ENCODE data around the gene DEDD. TPM values are rescaled to one million over a fixed set of nuclear protein-coding genes. Genes with fewer than 3 reads are reported as not detected.

The DEDD gene
- total and polyA plus RNA-seq, 2 of the 13 experiments (the other 11 are each of a cell fraction or from before 2014, with no cell fraction given), result 12.6 to 27.8 TPM

DNA sequence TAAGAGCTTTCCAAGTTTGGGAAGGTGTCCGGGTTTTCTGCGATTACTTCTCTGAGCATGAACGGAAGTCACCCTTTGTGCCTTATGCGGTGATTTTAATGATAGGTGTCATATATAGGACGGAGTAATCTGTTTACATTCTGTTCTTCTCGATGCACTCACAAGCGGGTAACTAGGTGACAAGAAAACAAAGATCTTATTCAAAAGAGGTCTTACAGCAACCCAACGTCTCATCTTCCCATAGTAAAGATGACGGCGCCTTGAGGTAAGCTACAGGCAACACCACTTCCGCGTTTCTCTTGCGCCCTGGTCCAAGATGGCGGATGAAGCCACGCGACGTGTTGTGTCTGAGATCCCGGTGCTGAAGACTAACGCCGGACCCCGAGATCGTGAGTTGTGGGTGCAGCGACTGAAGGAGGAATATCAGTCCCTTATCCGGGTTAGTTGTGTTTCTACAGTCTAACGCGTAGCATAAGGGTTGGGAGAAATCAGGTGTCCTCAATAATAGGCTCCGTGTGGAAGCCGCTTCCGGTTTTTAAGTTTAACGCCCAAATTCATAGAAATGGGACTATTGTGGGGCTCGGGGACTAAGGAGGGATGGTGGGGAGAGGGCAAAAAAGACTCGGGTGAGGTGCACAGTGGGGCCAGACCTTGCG lies 21.3 kb upstream of the DEDD start, which contains the start of gene UFC1 (continued):
- TF ChIP-seq TCF12 (IDR thresholded peaks at IDR 0.05), result no peak
- TF ChIP-seq TCF12 (CRISPR knock-in tag; IDR thresholded peaks at IDR 0.05), result no peak
- no peak for TF ChIP-seq CCAR2 (optimal IDR thresholded peaks at IDR 0.05; ENCODE audit: low read depth, low read length)
- TF ChIP-seq, protein P1, sequence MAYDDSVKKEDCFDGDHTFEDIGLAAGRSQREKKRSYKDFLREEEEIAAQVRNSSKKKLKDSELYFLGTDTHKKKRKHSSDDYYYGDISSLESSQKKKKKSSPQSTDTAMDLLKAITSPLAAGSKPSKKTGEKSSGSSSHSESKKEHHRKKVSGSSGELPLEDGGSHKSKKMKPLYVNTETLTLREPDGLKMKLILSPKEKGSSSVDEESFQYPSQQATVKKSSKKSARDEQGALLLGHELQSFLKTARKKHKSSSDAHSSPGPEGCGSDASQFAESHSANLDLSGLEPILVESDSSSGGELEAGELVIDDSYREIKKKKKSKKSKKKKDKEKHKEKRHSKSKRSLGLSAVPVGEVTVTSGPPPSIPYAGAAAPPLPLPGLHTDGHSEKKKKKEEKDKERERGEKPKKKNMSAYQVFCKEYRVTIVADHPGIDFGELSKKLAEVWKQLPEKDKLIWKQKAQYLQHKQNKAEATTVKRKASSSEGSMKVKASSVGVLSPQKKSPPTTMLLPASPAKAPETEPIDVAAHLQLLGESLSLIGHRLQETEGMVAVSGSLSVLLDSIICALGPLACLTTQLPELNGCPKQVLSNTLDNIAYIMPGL (CRISPR knock-in tag; IDR thresholded peaks at IDR 0.05; ENCODE audit: borderline replicate concordance in 1 of 2, low read depth in 1 of 2), result peak; percentile 85 to 89
- TF ChIP-seq, protein P2, sequence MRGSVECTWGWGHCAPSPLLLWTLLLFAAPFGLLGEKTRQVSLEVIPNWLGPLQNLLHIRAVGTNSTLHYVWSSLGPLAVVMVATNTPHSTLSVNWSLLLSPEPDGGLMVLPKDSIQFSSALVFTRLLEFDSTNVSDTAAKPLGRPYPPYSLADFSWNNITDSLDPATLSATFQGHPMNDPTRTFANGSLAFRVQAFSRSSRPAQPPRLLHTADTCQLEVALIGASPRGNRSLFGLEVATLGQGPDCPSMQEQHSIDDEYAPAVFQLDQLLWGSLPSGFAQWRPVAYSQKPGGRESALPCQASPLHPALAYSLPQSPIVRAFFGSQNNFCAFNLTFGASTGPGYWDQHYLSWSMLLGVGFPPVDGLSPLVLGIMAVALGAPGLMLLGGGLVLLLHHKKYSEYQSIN (CRISPR knock-in tag; IDR thresholded peaks at IDR 0.05; ENCODE audit: borderline replicate concordance), result no peak
- peak; percentile 84 for TF ChIP-seq YEATS2 (CRISPR knock-in tag; IDR thresholded peaks at IDR 0.05; ENCODE audit: borderline replicate concordance)
- TF ChIP-seq, protein P3, sequence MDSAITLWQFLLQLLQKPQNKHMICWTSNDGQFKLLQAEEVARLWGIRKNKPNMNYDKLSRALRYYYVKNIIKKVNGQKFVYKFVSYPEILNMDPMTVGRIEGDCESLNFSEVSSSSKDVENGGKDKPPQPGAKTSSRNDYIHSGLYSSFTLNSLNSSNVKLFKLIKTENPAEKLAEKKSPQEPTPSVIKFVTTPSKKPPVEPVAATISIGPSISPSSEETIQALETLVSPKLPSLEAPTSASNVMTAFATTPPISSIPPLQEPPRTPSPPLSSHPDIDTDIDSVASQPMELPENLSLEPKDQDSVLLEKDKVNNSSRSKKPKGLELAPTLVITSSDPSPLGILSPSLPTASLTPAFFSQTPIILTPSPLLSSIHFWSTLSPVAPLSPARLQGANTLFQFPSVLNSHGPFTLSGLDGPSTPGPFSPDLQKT (CRISPR knock-in tag; IDR thresholded peaks at IDR 0.05; ENCODE audit: borderline replicate concordance), result no peak
- peak; percentile 75; the same call in 1 of the 2 replicates for TF ChIP-seq TGIF2 (CRISPR knock-in tag; IDR thresholded peaks at IDR 0.05)
- no peak for TF ChIP-seq ZBTB7B (CRISPR knock-in tag; IDR thresholded peaks at IDR 0.05)
- no peak for TF ChIP-seq NCOA2 (CRISPR knock-in tag; IDR thresholded peaks at IDR 0.05)
- TF ChIP-seq, protein P4, sequence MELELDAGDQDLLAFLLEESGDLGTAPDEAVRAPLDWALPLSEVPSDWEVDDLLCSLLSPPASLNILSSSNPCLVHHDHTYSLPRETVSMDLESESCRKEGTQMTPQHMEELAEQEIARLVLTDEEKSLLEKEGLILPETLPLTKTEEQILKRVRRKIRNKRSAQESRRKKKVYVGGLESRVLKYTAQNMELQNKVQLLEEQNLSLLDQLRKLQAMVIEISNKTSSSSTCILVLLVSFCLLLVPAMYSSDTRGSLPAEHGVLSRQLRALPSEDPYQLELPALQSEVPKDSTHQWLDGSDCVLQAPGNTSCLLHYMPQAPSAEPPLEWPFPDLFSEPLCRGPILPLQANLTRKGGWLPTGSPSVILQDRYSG (CRISPR knock-in tag; IDR thresholded peaks at IDR 0.05), result no peak
- TF ChIP-seq CHD4 (IDR thresholded peaks at IDR 0.05; ENCODE audit: borderline replicate concordance, low read length), result no peak
- TF ChIP-seq ARNT (IDR thresholded peaks at IDR 0.05), result no peak
- TF ChIP-seq, protein P5, sequence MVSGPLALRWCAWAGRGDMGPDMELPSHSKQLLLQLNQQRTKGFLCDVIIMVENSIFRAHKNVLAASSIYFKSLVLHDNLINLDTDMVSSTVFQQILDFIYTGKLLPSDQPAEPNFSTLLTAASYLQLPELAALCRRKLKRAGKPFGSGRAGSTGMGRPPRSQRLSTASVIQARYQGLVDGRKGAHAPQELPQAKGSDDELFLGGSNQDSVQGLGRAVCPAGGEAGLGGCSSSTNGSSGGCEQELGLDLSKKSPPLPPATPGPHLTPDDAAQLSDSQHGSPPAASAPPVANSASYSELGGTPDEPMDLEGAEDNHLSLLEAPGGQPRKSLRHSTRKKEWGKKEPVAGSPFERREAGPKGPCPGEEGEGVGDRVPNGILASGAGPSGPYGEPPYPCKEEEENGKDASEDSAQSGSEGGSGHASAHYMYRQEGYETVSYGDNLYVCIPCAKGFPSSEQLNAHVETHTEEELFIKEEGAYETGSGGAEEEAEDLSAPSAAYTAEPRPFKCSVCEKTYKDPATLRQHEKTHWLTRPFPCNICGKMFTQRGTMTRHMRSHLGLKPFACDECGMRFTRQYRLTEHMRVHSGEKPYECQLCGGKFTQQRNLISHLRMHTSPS (CRISPR knock-in tag; IDR thresholded peaks at IDR 0.05; ENCODE audit: low read depth), result no peak
- TF ChIP-seq SYNCRIP (IDR thresholded peaks at IDR 0.05; ENCODE audit: insufficient read depth, low read depth, low read length), result no peak
- TF ChIP-seq ZFP36L2 (CRISPR knock-in tag; IDR thresholded peaks at IDR 0.05), result no peak
- no peak for TF ChIP-seq ZEB1 (IDR thresholded peaks at IDR 0.05; ENCODE audit: insufficient replicate concordance, low read depth)
- TF ChIP-seq ZNF101 (CRISPR knock-in tag; IDR thresholded peaks at IDR 0.05; ENCODE audit: borderline replicate concordance, low read depth), result no peak
- TF ChIP-seq NAIF1 (CRISPR knock-in tag; IDR thresholded peaks at IDR 0.05; ENCODE audit: borderline replicate concordance), result peak; percentile 79; the same call in 1 of the 2 replicates
- TF ChIP-seq, protein P6, sequence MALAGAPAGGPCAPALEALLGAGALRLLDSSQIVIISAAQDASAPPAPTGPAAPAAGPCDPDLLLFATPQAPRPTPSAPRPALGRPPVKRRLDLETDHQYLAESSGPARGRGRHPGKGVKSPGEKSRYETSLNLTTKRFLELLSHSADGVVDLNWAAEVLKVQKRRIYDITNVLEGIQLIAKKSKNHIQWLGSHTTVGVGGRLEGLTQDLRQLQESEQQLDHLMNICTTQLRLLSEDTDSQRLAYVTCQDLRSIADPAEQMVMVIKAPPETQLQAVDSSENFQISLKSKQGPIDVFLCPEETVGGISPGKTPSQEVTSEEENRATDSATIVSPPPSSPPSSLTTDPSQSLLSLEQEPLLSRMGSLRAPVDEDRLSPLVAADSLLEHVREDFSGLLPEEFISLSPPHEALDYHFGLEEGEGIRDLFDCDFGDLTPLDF (CRISPR knock-in tag; IDR thresholded peaks at IDR 0.05), result no peak
- TF ChIP-seq CBX2 (IDR thresholded peaks at IDR 0.05; ENCODE audit: low read depth, low read length), result no peak
- TF ChIP-seq CBX2 (CRISPR knock-in tag; IDR thresholded peaks at IDR 0.05; ENCODE audit: low read depth), result no peak

Data from HepG2 (cell line).